Central memory CD8-positive, alpha-beta T cell (primary cell): ENCODE data around the gene PLA2G2E.

Experiments
- ATAC-seq: fragments of 150-1000 bp; cut with Tn5 transposase; replicated peaks from 2 replicates; pipeline ENCODE4 v1.10.0; 2022; ENCODE audit warnings: mild to moderate bottlenecking, moderate FRiP score, moderate number of reproducible peaks; ENCODE audit not compliant: poor library complexity, severe bottlenecking; ENCODE audit errors: extremely low read depth
- DNase-seq, 2 donors: peaks; one replicate each; pipeline ENCODE4 v3.0.0; 2021; ENCODE audit warnings: low spot score in 2 of 2
- H3K27ac Mint-ChIP-seq: one replicate; pipeline ENCODE4 v1.8.0; 2022; ENCODE audit warnings: low read depth, mild to moderate bottlenecking, moderate library complexity, mixed read lengths
- H3K27me3 Mint-ChIP-seq: one replicate; pipeline ENCODE4 v1.8.0; 2022; ENCODE audit warnings: mixed read lengths
- H3K36me3 Mint-ChIP-seq: one replicate; pipeline ENCODE4 v1.8.0; 2022; ENCODE audit warnings: mild to moderate bottlenecking, moderate library complexity, mixed read lengths; ENCODE audit not compliant: insufficient read depth
- H3K4me1 Mint-ChIP-seq: one replicate; pipeline ENCODE4 v1.8.0; 2022; ENCODE audit warnings: mixed read lengths
- H3K4me3 Mint-ChIP-seq: one replicate; pipeline ENCODE4 v1.8.0; 2022; ENCODE audit warnings: mild to moderate bottlenecking, moderate library complexity, mixed read lengths
- H3K9me3 Mint-ChIP-seq: one replicate; pipeline ENCODE4 v1.8.0; 2022; ENCODE audit warnings: mixed read lengths

PLA2G2E gene

DNA sequence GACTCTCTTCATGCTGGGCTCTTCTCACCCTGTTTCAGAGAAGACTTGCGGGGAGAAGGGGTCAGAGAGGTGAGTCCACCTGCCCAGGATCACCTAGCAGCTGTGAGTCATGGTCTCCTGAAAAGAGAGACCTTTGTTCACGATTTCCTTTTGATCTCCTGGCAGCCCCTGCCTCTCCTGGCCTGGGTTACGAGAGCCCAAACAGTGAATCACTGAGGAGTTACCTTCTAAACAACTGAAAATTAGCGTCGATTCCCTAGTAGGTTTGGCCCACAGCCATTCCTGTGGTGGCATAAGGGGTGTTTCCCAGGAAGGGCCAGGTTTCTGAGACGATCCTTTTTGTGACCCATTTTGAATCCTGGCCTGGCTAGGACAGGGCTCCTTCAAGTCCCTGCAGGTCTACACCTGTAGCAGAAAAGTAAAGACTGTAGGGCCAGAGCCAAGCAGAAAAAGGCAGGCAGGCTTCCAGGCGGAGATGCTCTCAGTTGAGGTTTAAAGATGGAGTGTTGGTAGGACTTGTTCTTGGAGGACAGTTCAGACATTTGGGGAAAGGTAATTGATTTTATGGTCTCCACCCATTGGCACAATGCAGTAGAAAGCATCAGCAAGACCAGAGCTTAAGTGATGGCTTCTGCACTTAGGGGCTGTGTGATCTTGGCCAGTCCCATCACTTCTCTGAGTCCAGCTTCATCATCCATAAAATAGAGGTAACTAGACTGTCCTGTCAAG, 2.1 kb upstream of the PLA2G2E start:
- Mint-ChIP-seq H3K27ac (no peak overlapping the region), H3K27me3 (peaks cover 12% of the 10 kb centered on the region), H3K4me3 (no peak overlapping the region), H3K9me3 (no peaks in the 10 kb centered on the region), H3K4me1 (no peaks in the 10 kb centered on the region), H3K36me3 (peaks cover 2% of the 10 kb centered on the region)
- DNase-seq = no peak
- no peak for ATAC-seq

DNA sequence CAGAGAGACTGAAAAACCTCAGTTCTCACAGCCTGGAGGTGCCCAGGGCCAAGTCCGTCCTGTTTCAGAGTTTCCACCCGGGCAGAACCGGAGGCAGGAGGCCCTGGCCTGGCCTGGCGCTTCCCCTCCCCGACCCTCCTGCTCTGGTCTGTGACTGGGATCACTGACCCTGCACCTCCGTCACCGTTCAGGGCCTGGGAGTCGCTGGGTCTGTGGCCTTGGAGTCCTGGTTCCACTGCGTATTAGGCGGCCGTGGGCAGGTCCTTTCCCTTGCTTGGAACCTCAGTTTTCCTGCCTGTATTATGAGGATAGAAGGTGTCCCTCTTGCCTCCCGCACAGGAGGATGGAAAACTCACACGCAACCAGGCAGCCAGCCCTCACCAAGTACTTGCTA, 533 bp upstream of the PLA2G2E start:
- H3K27ac Mint-ChIP-seq = no peak overlapping the region
- ATAC-seq = no peak

DNA sequence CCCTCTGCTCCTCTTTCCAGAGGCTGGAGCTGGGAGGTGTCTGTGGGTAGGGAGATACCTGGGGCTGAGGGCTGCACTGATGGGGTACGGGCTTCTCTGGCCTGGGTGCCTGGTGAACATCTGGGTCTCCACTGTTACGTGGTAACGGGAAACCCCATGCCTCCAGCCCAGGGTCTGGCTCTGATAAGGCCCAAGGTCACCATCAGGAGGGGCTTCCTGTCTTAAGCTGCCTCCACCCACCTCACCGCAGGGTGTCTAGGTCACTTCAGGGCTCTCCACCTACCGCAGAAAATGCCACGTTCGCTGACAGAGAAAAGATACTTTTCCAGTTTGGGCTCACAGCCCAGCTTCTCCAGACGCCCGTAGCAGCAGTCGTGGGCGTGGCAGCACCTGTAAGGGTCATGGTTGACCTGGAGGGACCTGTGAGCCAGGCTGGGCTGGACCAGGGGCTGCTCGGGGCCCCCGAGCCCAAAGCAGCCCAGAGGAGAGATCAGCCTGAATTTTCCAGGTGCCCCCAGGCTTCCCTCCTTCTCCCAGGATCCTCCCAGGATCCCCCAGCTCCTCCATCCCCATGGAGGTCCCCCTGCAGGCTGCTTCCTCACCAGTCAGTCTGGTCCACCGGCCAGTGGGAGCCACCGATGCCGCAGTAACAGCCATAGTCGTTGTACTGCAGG, 1.3 kb downstream of the PLA2G2E start:
- Mint-ChIP-seq H3K27ac (no peak overlapping the region), H3K9me3 (no peaks in the 10 kb centered on the region), H3K36me3 (peaks cover 2% of the 10 kb centered on the region), H3K27me3 (peaks cover 12% of the 10 kb centered on the region), H3K4me3 (no peak overlapping the region), H3K4me1 (peaks cover 7% of the 10 kb centered on the region)
- DNase-seq (no peak), ATAC-seq (no peak)

More for the DNA sequence above, 533 bp upstream of the PLA2G2E start:
- Mint-ChIP-seq H3K4me3 (no peak overlapping the region), H3K36me3 (peaks cover 2% of the 10 kb centered on the region), H3K4me1 (no peaks in the 10 kb centered on the region), H3K27me3 (peaks cover 12% of the 10 kb centered on the region), H3K9me3 (no peaks in the 10 kb centered on the region)
- no peak for DNase-seq

DNA sequence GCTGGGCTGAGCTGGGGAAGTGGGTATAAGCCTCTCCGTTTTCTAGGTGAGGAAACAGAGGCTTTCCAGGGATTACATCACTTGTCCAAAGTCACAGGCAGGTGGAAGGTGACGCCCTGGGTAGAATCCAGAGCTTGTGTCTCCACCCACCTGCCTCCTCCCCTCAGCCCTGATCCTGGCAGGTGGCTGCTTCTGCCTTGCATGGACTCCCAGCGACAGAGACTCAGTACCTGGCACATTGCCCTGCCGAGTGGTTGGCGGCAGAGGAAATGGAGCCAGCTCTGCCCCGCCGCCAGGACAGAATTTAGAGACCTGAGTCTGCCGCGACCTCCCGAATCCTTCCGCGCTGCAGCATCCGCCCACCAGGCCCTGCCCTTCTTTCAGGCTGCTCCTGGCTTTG, 2.1 kb downstream of the PLA2G2E start:
- DNase-seq (no peak), ATAC-seq (no peak)
- peaks cover 7% of the 10 kb centered on the region for H3K4me1 Mint-ChIP-seq
- peaks cover 2% of the 10 kb centered on the region for H3K36me3 Mint-ChIP-seq
- H3K9me3 Mint-ChIP-seq = no peaks in the 10 kb centered on the region
- H3K4me3 Mint-ChIP-seq = no peak overlapping the region
- peaks cover 12% of the 10 kb centered on the region for H3K27me3 Mint-ChIP-seq
- no peak overlapping the region for H3K27ac Mint-ChIP-seq

DNA sequence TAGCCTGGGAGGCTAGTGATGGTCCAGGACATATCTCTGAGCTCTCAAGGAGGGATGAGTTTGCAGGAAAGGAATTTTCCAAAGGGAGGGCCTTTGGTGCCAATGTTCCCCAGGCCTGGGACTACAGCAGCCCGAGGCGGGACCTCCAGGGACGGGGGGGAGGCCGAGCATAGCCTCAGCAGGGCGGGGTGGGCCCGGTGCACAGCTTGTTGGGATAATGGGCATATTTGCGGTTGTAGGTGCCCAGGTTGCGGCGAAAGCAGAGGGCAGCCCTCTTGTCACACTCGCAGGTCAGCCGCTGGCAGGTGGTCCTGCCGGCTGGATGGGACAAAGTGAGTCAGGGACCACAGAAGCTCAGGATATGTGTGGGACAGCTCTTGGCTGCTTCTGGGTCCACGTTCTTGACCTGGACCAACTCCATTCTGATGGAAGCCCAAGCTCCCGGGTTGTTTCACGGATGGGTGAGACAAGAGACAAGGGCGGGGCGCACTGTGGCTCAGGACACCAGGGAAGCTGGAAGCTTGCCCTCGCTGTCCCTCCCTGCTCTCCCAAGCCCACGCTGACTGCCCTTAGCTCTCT, 3.2 kb downstream of the PLA2G2E start:
- DNase-seq (no peak), ATAC-seq (no peak)
- peaks cover 7% of the 10 kb centered on the region for H3K4me1 Mint-ChIP-seq
- H3K36me3 Mint-ChIP-seq = peaks cover 2% of the 10 kb centered on the region
- H3K4me3 Mint-ChIP-seq = no peak overlapping the region
- H3K27me3 Mint-ChIP-seq = peaks cover 12% of the 10 kb centered on the region
- no peaks in the 10 kb centered on the region for H3K9me3 Mint-ChIP-seq
- H3K27ac Mint-ChIP-seq = no peak overlapping the region

DNA sequence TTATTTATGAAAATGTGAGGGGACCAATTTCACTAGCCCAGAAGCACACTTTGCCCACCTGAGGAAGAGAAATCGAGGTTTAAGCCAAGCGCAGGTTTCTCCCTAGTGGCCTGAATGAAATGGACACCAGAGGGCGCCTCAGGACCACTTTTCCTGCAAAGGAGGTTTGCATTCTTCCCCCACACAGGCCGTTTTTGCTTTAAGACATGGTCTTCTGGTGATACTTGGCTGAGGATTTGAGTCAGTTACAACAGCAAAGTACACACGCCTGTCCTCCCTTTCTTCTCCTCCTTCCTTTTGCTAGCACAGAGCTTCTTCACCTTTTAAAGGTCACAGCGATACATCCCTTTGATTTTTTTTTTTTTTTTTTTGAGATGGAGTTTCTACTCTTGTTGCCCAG, 5.4 kb downstream of the PLA2G2E start:
- ATAC-seq = peak; percentile 49
- Mint-ChIP-seq H3K9me3 (no peaks in the 10 kb centered on the region), H3K36me3 (peaks cover 7% of the 10 kb centered on the region), H3K27me3 (peaks cover 9% of the 10 kb centered on the region), H3K27ac (no peak overlapping the region), H3K4me3 (no peak overlapping the region), H3K4me1 (peaks cover 7% of the 10 kb centered on the region)
- DNase-seq = peak; percentile 65 to 74

DNA sequence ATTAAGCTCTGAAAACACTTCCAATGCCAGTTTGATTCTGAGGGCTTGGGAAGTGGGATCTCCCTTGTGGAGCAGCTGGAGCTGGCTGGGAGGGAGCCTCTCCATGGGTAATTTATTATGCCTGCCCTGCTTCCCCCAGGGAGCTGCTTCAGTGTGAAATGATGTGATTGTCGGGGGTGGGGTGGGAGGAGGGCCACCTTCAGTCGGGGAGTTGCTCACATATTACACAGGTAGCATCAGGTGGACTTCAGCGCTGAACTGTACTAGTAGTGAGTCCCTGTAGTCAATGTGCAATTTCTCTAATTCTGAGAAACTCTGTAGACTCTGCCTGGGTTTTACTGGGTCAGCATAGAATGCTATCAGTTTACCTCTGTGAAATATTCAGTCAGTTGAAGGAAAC, 12.8 kb downstream of the PLA2G2E start:
- ATAC-seq = no peak
- no peaks in the 10 kb centered on the region for H3K9me3 Mint-ChIP-seq
- H3K27ac Mint-ChIP-seq = no peak overlapping the region
- H3K4me3 Mint-ChIP-seq = no peak overlapping the region
- no peaks in the 10 kb centered on the region for H3K27me3 Mint-ChIP-seq
- peaks cover 48% of the 10 kb centered on the region for H3K36me3 Mint-ChIP-seq
- no peak for DNase-seq
- H3K4me1 Mint-ChIP-seq = no peaks in the 10 kb centered on the region

DNA sequence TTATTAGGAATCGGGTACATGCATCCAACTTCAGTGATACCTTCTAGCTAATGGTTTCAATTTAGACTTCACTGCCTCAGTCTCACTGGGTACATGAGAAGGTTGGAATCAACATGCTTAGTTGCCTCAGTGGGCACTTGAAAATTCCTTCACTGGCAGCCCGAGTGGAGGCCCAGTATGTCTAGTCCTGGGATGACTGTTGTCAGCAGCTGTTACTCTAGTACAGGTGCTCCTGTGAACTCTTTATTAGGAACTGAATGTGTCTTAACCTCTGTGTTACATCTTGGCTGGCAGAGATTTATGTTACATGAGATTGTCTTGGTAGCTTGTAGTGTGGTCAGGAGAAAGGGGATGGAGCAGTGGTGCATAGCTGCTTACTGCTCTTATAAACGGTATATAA, 13.4 kb downstream of the PLA2G2E start:
- no peak overlapping the region for H3K27ac Mint-ChIP-seq
- no peak overlapping the region for H3K4me3 Mint-ChIP-seq
- no peaks in the 10 kb centered on the region for H3K27me3 Mint-ChIP-seq
- no peak for DNase-seq
- peaks cover 52% of the 10 kb centered on the region for H3K36me3 Mint-ChIP-seq
- peaks cover 3% of the 10 kb centered on the region for H3K4me1 Mint-ChIP-seq
- H3K9me3 Mint-ChIP-seq = no peaks in the 10 kb centered on the region
- ATAC-seq = no peak

DNA sequence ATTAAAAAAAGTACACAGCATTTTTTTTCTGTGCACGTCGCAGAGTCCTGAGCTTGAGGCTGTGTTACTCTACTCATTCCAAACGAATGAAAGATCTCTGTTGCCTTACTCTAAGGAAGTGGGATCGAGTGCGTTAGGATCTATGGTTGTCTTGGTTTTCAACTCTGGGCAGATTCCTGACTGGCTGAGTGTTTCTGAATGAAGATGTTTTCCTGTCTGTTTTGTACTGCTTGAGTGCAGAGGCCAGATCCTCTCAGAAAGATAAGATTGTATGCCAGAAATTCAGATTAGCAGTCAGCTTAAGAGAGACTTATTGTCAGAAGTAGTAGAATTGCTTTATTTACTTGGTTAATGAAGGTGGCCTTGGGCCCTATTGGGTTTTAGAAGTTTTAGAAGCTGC, 14.0 kb downstream of the PLA2G2E start:
- no peaks in the 10 kb centered on the region for H3K9me3 Mint-ChIP-seq
- H3K36me3 Mint-ChIP-seq = peaks cover 54% of the 10 kb centered on the region
- no peak overlapping the region for H3K4me3 Mint-ChIP-seq
- DNase-seq (no peak), ATAC-seq (no peak)
- H3K27me3 Mint-ChIP-seq = no peaks in the 10 kb centered on the region
- H3K27ac Mint-ChIP-seq = no peak overlapping the region
- H3K4me1 Mint-ChIP-seq = peaks cover 6% of the 10 kb centered on the region

DNA sequence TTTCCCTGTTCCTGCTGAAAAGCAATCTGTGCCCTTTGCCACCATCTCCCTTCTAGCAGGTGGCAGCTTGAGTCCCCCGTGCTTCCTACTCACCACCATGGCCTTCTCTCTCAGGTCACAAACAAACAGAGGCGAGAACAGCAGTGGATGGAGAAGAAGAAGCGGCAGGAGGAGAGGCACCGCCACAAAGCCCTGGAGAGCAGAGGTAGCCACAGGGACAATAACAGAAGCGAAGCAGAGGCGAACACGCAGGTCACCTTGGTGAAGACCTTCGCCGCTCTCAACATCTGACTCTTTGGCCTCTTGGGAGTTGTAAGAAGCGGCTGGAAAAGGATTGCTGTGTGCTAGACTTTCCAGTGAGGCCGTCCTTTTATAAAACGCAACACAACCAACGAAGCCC, 16.0 kb downstream of the PLA2G2E start:
- ATAC-seq = no peak
- Mint-ChIP-seq H3K9me3 (no peaks in the 10 kb centered on the region), H3K27ac (no peak overlapping the region), H3K36me3 (peaks cover 62% of the 10 kb centered on the region), H3K4me3 (no peak overlapping the region), H3K27me3 (no peaks in the 10 kb centered on the region), H3K4me1 (peaks cover 6% of the 10 kb centered on the region)
- no peak for DNase-seq

DNA sequence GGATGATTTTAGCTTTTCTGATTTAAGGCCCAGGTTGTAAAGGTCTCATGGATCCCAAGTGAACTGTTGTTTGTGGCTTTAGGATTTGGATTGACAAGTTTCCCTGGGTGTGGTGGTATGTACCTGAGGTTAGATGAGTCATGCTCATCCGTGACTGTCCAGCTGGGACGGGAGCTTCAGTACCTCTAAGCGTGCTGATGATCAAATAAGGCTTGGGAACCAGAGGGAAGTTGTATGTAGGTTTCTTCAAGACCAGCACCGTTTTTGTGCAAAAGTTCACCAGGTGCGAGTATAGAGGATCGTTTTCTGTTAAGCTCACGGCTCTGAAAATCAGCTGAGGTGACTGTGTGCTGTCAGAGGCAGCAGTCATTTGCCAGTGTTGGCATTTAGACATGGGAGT, 19.8 kb downstream of the PLA2G2E start:
- ATAC-seq (no peak), DNase-seq (no peak)
- H3K27me3 Mint-ChIP-seq = no peaks in the 10 kb centered on the region
- no peak overlapping the region for H3K4me3 Mint-ChIP-seq
- H3K36me3 Mint-ChIP-seq = peaks cover 66% of the 10 kb centered on the region
- H3K4me1 Mint-ChIP-seq = peaks cover 6% of the 10 kb centered on the region
- no peaks in the 10 kb centered on the region for H3K9me3 Mint-ChIP-seq
- H3K27ac Mint-ChIP-seq = no peak overlapping the region

DNA sequence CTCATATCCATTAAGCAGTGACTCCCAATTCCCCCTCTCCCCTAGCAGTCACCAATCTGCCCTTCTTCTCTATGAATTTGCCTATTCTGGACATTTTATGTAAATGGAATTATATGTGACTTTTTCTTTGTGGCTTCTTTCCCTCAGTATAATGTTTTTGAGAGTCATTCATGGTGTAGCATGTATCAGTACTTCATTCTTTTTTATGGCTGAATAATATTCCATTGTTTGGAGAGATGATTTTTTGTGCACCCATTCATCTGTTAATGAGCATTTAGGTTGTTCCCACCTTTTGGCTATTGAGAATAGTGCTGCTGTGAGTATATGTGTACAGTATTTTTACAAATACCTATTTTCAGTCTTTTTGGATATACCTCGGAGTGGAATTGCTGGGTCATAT, 21.8 kb downstream of the PLA2G2E start:
- no peaks in the 10 kb centered on the region for H3K9me3 Mint-ChIP-seq
- ATAC-seq (no peak), DNase-seq (no peak)
- H3K4me3 Mint-ChIP-seq = no peak overlapping the region
- H3K4me1 Mint-ChIP-seq = peaks cover 6% of the 10 kb centered on the region
- H3K27ac Mint-ChIP-seq = no peak overlapping the region
- H3K36me3 Mint-ChIP-seq = peaks cover 57% of the 10 kb centered on the region
- no peaks in the 10 kb centered on the region for H3K27me3 Mint-ChIP-seq

DNA sequence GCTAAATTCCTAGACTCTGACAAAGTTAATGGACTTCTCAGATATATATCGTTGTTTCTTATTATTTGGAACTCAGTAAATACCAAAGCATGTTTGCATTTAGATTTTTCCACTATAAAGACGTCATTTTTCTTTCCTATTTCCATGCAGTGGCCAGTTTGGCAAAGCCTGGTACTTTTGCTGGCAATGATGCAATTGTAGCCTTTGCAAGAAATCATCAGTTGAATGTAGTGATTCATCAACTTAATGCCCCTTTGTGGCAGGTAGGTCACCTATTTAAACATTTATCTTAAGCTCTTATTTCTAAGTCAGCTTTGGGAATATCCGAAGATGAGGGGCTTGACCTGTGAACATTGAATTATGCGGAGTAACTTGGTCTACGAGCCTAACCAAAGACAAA, 29.2 kb downstream of the PLA2G2E start:
- Mint-ChIP-seq H3K36me3 (peaks cover 47% of the 10 kb centered on the region), H3K4me1 (peaks cover 27% of the 10 kb centered on the region), H3K9me3 (no peaks in the 10 kb centered on the region), H3K27me3 (no peaks in the 10 kb centered on the region), H3K27ac (no peak overlapping the region), H3K4me3 (no peak overlapping the region)
- ATAC-seq (no peak), DNase-seq (no peak)
